HCT116 (cell line): ENCODE measurements around the gene ASB9. TPM values are rescaled to one million over a fixed set of nuclear protein-coding genes. Genes with fewer than 3 reads are reported as not detected.

Source experiments
- ATAC-seq: fragments of 200-7000 bp; cut with Tn5 transposase; 2 replicates; pipeline ENCODE4 v1.9.1; 2020; ENCODE audit warnings: mild to moderate bottlenecking, moderate library complexity
- BruUV-seq: library from RNA; stranded (reverse); fragments of 400-500 nt; replicated peaks from 2 replicates; lab custom pipeline; 2021; lab: Mats Ljungman, UMichigan
- CTCF ChIA-PET: fragments of 300-600 bp; sonication (Branson Sonifier 250); formaldehyde crosslinking; loops from one replicate; lab custom pipeline; 2021; ENCODE audit warnings: antibody characterized with exemption; lab: Charles Lee
- POLR2A ChIA-PET: fragments of 300-600, 350-600 bp; sonication (Branson Sonifier 250); formaldehyde crosslinking; loops from one replicate; lab custom pipeline; 2021; ENCODE audit warnings: antibody characterized with exemption; lab: Charles Lee
- RAD21 ChIA-PET, 2 experiments: fragments of 300-600 bp; sonication (Branson Sonifier 250); formaldehyde crosslinking; loops; one replicate each; lab custom pipeline; 2023; ENCODE audit warnings: low total read pairs in 2 of 2; ENCODE audit not compliant: uncharacterized antibody in 2 of 2, unreplicated experiment in 2 of 2, low non-redundant PET in 1 of 2; lab: Charles Lee
- DNase-seq: peaks from one replicate; pipeline ENCODE4 v3.0.0-alpha.2; 2010; ENCODE audit warnings: low read depth, low spot score
- H2AFZ ChIP-seq: fragments of 200-600 bp; shearing (Covaris generic), sonication (generic); 2 replicates; pipeline ENCODE4 v1.6.1; 2017; ENCODE audit warnings: low read depth, mixed run types, mixed read lengths, antibody characterized with exemption, low read length; ENCODE audit not compliant: poor library complexity, severe bottlenecking
- H3K27ac ChIP-seq: 2 replicates; pipeline ENCODE4 v1.5.1; 2012; ENCODE audit warnings: low read depth, low read length
- H3K27me3 ChIP-seq: fragments of 200-600 bp; sonication (generic); 2 replicates; pipeline ENCODE4 v1.6.1; 2016; ENCODE audit warnings: mixed run types, low read length, mixed read lengths; ENCODE audit not compliant: insufficient read depth
- H3K36me3 ChIP-seq, 2 experiments: fragments of 200-500 bp in 1 of 2; fragments of 200-600 bp in 1 of 2; sonication (Bioruptor generic) in 1 of 2; sonication (generic) in 1 of 2; 2 replicates each; pipeline versions ENCODE4 v1.5.1 to v1.6.1; 2014 to 2016; ENCODE audit warnings: low read length in 2 of 2, inconsistent platforms in 1 of 2, mixed read lengths in 1 of 2, mixed run types in 1 of 2; ENCODE audit not compliant: insufficient read depth in 2 of 2, control insufficient read depth in 1 of 2
- H3K4me1 ChIP-seq, 2 experiments: fragments of 200-600 bp in 1 of 2; sonication (generic) in 1 of 2; 2 replicates each; pipeline versions ENCODE4 v1.5.1 to v1.6.1; 2012 to 2017; ENCODE audit warnings: low read length in 2 of 2, inconsistent platforms in 1 of 2, mild to moderate bottlenecking in 1 of 2, mixed read lengths in 1 of 2, mixed run types in 1 of 2, moderate library complexity in 1 of 2; ENCODE audit not compliant: insufficient read depth in 2 of 2, control insufficient read depth in 1 of 2
- H3K4me2 ChIP-seq: fragments of 200-600 bp; sonication (generic); 2 replicates; pipeline ENCODE4 v1.6.1; 2017; ENCODE audit warnings: mixed run types, low read length, mixed read lengths
- H3K4me3 ChIP-seq, 2 experiments: fragments of 200-600 bp in 1 of 2; sonication (generic) in 1 of 2; replicated peaks in 1 of 2; 2 replicates each; pipeline ENCODE4 v1.5.1; 2011 to 2016; ENCODE audit warnings: low read length in 2 of 2, control low read depth in 1 of 2, low read depth in 1 of 2, mild to moderate bottlenecking in 1 of 2, mixed read lengths in 1 of 2, mixed run types in 1 of 2
- H3K79me2 ChIP-seq: fragments of 200-600 bp; sonication (generic); 2 replicates; pipeline ENCODE4 v1.6.1; 2017; ENCODE audit warnings: mild to moderate bottlenecking, mixed run types, low read length, moderate library complexity, mixed read lengths; ENCODE audit not compliant: insufficient read depth
- H3K9ac ChIP-seq: fragments of 200-600 bp; sonication (generic); 2 replicates; pipeline ENCODE4 v1.6.1; 2016; ENCODE audit warnings: low read length, mixed read lengths
- H3K9me2 ChIP-seq: fragments of 200-600 bp; sonication (generic), shearing (Covaris generic); 2 replicates; pipeline ENCODE4 v1.6.1; 2017; ENCODE audit warnings: mixed run types, mild to moderate bottlenecking, moderate library complexity; ENCODE audit not compliant: insufficient read depth
- H3K9me3 ChIP-seq, 2 experiments: fragments of 200-500 bp in 1 of 2; fragments of 200-600 bp in 1 of 2; sonication (Bioruptor generic) in 1 of 2; sonication (generic) in 1 of 2; 2 replicates each; pipeline ENCODE4 v1.6.1; 2014 to 2017; ENCODE audit warnings: low read length in 2 of 2, mixed read lengths in 2 of 2, inconsistent platforms in 1 of 2, low read depth in 1 of 2, mild to moderate bottlenecking in 1 of 2, mixed run types in 1 of 2, moderate library complexity in 1 of 2; ENCODE audit not compliant: control insufficient read depth in 1 of 2, insufficient read depth in 1 of 2
- H4K20me1 ChIP-seq: fragments of 200-600 bp; sonication (generic), shearing (Covaris generic); 2 replicates; pipeline ENCODE4 v1.6.1; 2017; ENCODE audit warnings: mixed run types, mild to moderate bottlenecking, moderate library complexity; ENCODE audit not compliant: insufficient read depth
- ATF3 ChIP-seq: IDR thresholded peaks from 2 replicates; pipeline ENCODE4 v1.6.1; 2012
- CBX3 ChIP-seq: IDR thresholded peaks from 2 replicates; pipeline ENCODE4 v1.6.1; 2012; ENCODE audit warnings: low read depth
- CEBPB ChIP-seq: IDR thresholded peaks from 2 replicates; pipeline ENCODE4 v1.6.1; 2012; ENCODE audit warnings: low read depth
- CTCF ChIP-seq, 3 experiments: fragments of 200-600 bp in 1 of 3; sonication (generic) in 1 of 3; IDR thresholded peaks in 2 of 3; conservative IDR thresholded peaks in 1 of 3; 2 replicates each; pipeline ENCODE4 v1.5.1; 2012 to 2017; ENCODE audit warnings: low read depth in 2 of 3, low read length in 2 of 3, antibody characterized with exemption in 1 of 3, borderline replicate concordance in 1 of 3, control low read depth in 1 of 3, mild to moderate bottlenecking in 1 of 3, mixed read lengths in 1 of 3, mixed run types in 1 of 3, moderate library complexity in 1 of 3; ENCODE audit not compliant: insufficient read depth in 1 of 3
- EGR1 ChIP-seq: IDR thresholded peaks from 2 replicates; pipeline ENCODE4 v1.6.1; 2012; ENCODE audit warnings: low read depth
- ELF1 ChIP-seq: IDR thresholded peaks from 2 replicates; pipeline ENCODE4 v1.6.1; 2012; ENCODE audit warnings: low read depth, borderline replicate concordance
- EZH2 ChIP-seq: fragments of 200-600 bp; sonication (generic); IDR thresholded peaks from 2 replicates; pipeline ENCODE4 v1.6.1; 2017; ENCODE audit warnings: antibody characterized with exemption, mixed run types
- EZH2phosphoT487 ChIP-seq: fragments of 200-600 bp; IDR thresholded peaks from 2 replicates; pipeline ENCODE4 v1.6.1; 2018; ENCODE audit warnings: antibody characterized with exemption, borderline replicate concordance
- MAX ChIP-seq: IDR thresholded peaks from 2 replicates; pipeline ENCODE4 v1.6.1; 2012
- RAD21 ChIP-seq: IDR thresholded peaks from 2 replicates; pipeline ENCODE4 v1.6.1; 2012; ENCODE audit warnings: low read depth, mild to moderate bottlenecking
- SIN3A ChIP-seq: IDR thresholded peaks from 2 replicates; pipeline ENCODE4 v1.6.1; 2012; ENCODE audit warnings: low read depth
- TCF7L2 ChIP-seq: IDR thresholded peaks from 2 replicates; pipeline ENCODE4 v1.7.0; 2011; ENCODE audit warnings: borderline replicate concordance, inconsistent platforms; ENCODE audit not compliant: insufficient read depth, insufficient read length; ENCODE audit errors: extremely low read depth
- ZFX ChIP-seq: fragments of 450-650 bp; IDR thresholded peaks from 2 replicates; pipeline ENCODE4 v1.6.1; 2017
- ZNF274 ChIP-seq: fragments of 200-500 bp; sonication (Bioruptor generic); IDR thresholded peaks from 2 replicates; pipeline ENCODE4 v1.6.1; 2014; ENCODE audit warnings: mild to moderate bottlenecking, low read depth, low read length, inconsistent platforms
- intact Hi-C: fragments of 100-400 bp; cut with micrococcal nuclease; formaldehyde crosslinking; loops from 2 replicates; pipeline ENCODE4 v1.10.0; 2022
- total RNA-seq: library from RNA; stranded (reverse); gene quantifications from one replicate; pipeline ENCODE4 v1.2.1, GENCODE V29; 2021; ENCODE audit not compliant: unreplicated experiment

ASB9 gene
- total RNA-seq, 1 experiment from 2014 or later, result 2.9 TPM

GRCh38 chrX:15314472-15314871, 44.6 kb upstream of the ASB9 start:
- RAD21 ChIA-PET, result no interaction called here
- no peaks in the 10 kb centered on the region for H3K4me1 ChIP-seq
- no TSS peak for BruUV-seq

More at GRCh38 chrX:15314472-15314871, 44.6 kb upstream of the ASB9 start:
- ATAC-seq (no peak), DNase-seq (no peak)
- H3K27me3 ChIP-seq, result no peaks in the 10 kb centered on the region
- no peak overlapping the region for H3K9ac ChIP-seq
- no peaks in the 10 kb centered on the region for H3K9me3 ChIP-seq
- H3K4me2 ChIP-seq, result no peak overlapping the region
- H3K9me2 ChIP-seq, result no peaks in the 10 kb centered on the region
- no peak overlapping the region for H3K4me3 ChIP-seq
- POLR2A ChIA-PET, result no interaction called here
- intact Hi-C loops, result no loop called here
- H3K27ac ChIP-seq, result no peak overlapping the region
- H3K36me3 ChIP-seq, result no peaks in the 10 kb centered on the region
- CTCF ChIA-PET, result no interaction called here
- no peaks in the 10 kb centered on the region for H4K20me1 ChIP-seq
- no peak for TF ChIP-seq ZFX
- TF ChIP-seq EZH2, result no peak
- no peak for TF ChIP-seq CBX3
- TF ChIP-seq ELF1, result no peak
- TF ChIP-seq RAD21, result no peak
- TF ChIP-seq EGR1, result no peak
- no peak for TF ChIP-seq CTCF (IDR thresholded peaks at IDR 0.05 in 2 of 3, conservative IDR thresholded peaks at IDR 0.05 in 1 of 3; ENCODE audit: borderline replicate concordance in 1 of 3, insufficient read depth in 1 of 3, low read depth in 2 of 3, low read length in 2 of 3)
- TF ChIP-seq SIN3A, result no peak
- TF ChIP-seq CEBPB, result no peak
- TF ChIP-seq ATF3, result no peak
- TF ChIP-seq EZH2phosphoT487, result no peak
- no peak for TF ChIP-seq ZNF274
- no peak for TF ChIP-seq MAX
- TF ChIP-seq TCF7L2, result no peak
- TF ChIP-seq, all 23 proteins: peak for 0
- Histone ChIP-seq H2AFZ (no peak overlapping the region), H3K79me2 (no peaks in the 10 kb centered on the region)
